ENCODE results near the gene PDILT.
"Not testable (repeated sequence)": the region's sequence is repeated elsewhere in the genome, so short reads cannot be mapped to it uniquely, and the experiment has no call there.

GRCh38 chr16:20423772-20424128, 19.2 kb upstream of the PDILT start:
- not testable (repeated sequence) for TF ChIP-seq CTCF (conservative IDR thresholded peaks at IDR 0.05; ENCODE audit: low read depth in 2 of 2); EZH2phosphoT487 (IDR thresholded peaks at IDR 0.05; ENCODE audit: unreplicated experiment); POLR2AphosphoS5 (IDR thresholded peaks at IDR 0.05; ENCODE audit: low read depth); ZNF331 (CRISPR knock-in tag; IDR thresholded peaks at IDR 0.05; ENCODE audit: low read depth); NANOG (IDR thresholded peaks at IDR 0.05; ENCODE audit: borderline replicate concordance); JUNB (IDR thresholded peaks at IDR 0.05; ENCODE audit: unreplicated experiment); EZH2 (IDR thresholded peaks at IDR 0.05; ENCODE audit: low read depth, unreplicated experiment); REST (IDR thresholded peaks at IDR 0.05; ENCODE audit: unreplicated experiment)
- TF ChIP-seq, protein P1, sequence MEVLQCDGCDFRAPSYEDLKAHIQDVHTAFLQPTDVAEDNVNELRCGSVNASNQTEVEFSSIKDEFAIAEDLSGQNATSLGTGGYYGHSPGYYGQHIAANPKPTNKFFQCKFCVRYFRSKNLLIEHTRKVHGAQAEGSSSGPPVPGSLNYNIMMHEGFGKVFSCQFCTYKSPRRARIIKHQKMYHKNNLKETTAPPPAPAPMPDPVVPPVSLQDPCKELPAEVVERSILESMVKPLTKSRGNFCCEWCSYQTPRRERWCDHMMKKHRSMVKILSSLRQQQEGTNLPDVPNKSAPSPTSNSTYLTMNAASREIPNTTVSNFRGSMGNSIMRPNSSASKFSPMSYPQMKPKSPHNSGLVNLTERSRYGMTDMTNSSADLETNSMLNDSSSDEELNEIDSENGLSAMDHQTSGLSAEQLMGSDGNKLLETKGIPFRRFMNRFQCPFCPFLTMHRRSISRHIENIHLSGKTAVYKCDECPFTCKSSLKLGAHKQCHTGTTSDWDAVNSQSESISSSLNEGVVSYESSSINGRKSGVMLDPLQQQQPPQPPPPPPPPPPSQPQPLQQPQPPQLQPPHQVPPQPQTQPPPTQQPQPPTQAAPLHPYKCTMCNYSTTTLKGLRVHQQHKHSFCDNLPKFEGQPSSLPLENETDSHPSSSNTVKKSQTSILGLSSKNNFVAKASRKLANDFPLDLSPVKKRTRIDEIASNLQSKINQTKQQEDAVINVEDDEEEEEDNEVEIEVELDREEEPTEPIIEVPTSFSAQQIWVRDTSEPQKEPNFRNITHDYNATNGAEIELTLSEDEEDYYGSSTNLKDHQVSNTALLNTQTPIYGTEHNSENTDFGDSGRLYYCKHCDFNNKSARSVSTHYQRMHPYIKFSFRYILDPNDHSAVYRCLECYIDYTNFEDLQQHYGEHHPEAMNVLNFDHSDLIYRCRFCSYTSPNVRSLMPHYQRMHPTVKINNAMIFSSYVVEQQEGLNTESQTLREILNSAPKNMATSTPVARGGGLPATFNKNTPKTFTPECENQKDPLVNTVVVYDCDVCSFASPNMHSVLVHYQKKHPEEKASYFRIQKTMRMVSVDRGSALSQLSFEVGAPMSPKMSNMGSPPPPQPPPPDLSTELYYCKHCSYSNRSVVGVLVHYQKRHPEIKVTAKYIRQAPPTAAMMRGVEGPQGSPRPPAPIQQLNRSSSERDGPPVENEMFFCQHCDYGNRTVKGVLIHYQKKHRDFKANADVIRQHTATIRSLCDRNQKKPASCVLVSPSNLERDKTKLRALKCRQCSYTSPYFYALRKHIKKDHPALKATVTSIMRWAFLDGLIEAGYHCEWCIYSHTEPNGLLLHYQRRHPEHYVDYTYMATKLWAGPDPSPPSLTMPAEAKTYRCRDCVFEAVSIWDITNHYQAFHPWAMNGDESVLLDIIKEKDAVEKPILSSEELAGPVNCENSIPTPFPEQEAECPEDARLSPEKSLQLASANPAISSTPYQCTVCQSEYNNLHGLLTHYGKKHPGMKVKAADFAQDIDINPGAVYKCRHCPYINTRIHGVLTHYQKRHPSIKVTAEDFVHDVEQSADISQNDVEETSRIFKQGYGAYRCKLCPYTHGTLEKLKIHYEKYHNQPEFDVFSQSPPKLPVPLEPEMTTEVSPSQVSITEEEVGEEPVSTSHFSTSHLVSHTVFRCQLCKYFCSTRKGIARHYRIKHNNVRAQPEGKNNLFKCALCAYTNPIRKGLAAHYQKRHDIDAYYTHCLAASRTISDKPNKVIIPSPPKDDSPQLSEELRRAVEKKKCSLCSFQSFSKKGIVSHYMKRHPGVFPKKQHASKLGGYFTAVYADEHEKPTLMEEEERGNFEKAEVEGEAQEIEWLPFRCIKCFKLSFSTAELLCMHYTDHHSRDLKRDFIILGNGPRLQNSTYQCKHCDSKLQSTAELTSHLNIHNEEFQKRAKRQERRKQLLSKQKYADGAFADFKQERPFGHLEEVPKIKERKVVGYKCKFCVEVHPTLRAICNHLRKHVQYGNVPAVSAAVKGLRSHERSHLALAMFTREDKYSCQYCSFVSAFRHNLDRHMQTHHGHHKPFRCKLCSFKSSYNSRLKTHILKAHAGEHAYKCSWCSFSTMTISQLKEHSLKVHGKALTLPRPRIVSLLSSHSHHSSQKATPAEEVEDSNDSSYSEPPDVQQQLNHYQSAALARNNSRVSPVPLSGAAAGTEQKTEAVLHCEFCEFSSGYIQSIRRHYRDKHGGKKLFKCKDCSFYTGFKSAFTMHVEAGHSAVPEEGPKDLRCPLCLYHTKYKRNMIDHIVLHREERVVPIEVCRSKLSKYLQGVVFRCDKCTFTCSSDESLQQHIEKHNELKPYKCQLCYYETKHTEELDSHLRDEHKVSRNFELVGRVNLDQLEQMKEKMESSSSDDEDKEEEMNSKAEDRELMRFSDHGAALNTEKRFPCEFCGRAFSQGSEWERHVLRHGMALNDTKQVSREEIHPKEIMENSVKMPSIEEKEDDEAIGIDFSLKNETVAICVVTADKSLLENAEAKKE (CRISPR knock-in tag; IDR thresholded peaks at IDR 0.05) = not testable (repeated sequence)
